Activated CD4-positive, CD25-positive, alpha-beta regulatory T cell treated with anti-CD3 and anti-CD28 coated beads, Interleukin-2, amount 50 U/mL, for 24 hours (primary cell): ENCODE results near the gene HPSE2.

Experiments used
- ATAC-seq, 2 donors: fragments of 150-1000 bp; cut with Tn5 transposase; one replicate each; pipeline ENCODE4 v1.10.0; 2021; ENCODE audit warnings: mild to moderate bottlenecking in 1 of 2, moderate library complexity in 1 of 2

The HPSE2 gene

DNA sequence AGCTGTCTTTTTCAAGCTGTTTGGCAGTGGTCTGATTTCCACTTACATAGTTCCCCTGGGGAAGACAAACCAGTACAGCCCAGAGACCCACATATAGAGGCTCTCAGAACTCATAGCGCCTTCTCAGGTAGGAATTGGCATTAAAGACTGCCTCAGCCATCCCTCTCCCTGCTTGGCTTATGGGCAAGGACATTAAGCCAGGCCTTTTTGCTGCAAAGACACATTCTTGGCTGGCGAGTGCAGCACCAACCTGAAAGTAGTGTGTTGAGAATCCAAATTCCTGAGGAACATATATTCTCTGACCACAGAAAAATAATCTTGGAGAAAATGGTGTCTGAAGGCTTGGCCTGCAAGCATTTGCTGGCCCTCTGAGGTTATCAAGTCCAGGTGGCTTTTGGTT, 749.7 kb downstream of the HPSE2 start:
- ATAC-seq = no peak

DNA sequence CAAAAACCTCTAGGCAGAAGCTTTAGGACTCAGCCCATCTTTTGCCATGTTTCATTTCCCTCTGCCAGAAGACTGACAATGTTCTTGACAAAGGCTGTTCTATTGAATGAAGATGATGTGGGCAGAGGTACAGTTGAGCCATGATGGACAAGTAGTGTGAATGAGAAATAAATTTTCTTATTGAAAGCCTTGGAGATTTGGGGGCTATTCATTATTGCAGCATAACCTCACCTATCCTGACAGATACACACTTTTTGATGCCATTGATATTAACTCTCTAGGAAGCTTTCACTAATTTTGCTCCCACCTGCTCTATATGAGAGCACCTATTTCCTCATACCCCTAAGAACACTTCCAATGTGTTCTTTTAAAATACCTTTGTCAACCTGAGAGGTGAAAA, 752.0 kb downstream of the HPSE2 start:
- ATAC-seq = no peak

DNA sequence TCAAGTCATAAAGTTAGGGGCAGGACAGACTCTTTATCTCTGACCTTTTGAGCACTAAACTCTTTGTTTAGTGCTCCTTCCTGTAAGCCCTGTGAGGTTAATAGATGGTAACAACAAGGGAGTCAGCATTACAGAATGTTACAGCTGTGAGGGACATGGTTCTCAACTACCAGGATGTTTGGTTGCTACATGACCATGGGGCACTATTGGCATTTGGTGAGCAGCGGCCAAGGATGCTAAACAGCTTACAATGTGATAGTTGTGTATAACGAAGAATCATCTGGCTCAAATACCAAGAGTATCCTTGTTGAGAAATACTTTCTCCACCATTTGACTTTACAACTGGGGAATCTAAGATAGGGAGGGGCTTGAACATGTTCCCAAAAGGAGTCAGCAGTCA, 753.6 kb downstream of the HPSE2 start:
- no peak for ATAC-seq

DNA sequence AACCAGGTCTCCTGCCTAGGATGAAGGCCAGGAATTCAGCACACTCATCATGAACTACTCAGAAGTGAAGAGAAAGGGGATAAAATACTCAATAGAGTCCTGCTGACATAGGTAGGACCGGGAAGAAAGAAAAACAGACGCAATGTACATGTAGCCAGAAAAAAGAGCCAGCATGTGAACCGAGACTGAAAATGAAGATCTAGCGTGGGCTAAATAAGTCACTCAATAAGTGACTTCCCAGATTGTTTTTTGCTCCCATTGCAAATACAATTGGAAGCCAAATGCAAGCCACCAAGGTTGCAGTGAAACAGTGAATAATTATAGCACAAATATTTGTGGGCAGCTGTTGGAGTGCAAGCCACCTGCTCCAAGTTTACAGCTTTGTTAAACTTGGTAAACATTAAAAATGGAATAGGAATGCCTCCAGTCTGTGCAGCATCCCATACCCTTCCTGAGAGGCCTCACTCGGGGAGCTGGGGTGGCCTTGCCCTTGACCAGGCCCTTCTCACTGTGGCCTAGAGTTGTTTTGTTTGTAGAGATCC, 754.2 kb downstream of the HPSE2 start:
- no peak for ATAC-seq

DNA sequence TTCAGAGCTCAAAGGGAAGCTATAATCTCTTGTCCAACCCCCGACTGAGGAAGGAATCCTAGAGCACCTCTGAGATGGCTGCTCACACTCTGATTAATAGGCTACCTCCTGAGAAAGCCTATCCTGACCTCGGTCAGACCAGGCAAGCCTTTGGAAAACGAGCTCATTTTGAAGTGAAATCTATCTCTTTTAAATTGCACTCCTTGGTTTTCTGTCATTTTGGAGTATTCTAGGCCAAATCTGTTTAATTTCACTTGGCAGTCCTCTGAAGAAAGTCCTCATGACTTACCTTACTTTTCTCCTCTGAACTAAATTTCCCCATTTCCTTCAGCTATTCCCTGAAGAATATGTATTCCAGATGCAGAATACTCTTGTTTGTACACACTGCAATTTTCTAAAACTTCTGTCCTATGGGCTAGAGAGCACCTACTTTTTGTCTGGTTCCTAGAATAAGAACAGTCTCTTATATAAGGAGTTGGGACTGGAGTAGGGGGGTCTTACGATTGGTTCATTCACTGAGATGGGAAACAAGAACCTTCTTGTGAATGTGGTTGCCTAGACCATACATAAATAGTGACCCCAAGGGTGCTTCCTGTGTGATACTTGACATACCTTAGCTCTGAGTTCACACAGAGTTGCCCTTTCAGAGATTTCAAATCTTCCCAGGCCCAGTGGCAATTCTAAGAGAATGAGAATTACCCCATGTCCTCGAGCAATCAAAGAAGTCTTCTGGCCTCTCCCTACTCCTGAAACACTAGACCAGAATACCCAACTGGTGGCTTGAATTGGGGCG, 757.0 kb downstream of the HPSE2 start:
- ATAC-seq = no peak

DNA sequence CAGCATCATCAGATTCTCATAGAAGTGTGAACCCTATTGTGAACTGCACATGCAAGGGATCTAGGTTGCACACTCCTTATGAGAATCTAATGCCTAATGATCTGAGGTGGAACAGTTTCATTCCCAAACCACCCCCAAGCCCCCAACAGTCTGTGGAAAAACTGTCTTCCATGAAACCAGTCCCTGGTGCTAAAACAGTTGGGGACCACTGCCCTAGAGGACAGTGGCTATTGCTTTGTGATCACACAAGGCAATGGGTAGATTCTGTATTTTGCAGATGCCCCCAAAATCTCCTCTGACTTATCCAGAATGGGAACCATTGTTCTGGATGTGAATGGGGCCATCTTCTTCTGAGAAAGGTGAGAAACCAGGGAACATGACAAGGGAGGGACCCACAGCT, 757.8 kb downstream of the HPSE2 start:
- no peak for ATAC-seq

DNA sequence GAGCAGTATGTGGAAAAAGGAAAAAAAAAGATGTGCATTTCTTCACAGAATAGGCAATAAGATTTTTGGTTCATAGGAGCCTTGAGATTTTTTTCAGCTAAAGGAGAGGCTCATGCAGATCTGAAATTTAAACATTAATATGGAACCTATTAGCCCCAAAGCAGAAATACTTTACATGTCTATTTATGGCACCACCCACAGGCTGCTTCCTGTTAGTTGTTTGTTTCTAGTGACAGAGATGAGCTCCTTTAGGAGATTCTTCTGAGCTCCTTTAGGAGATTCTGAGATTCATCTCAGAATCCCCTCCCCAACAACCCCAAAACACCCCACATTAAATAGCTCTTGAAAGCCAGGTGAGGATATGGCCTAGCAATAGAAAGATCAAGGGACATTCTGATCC, 761.0 kb downstream of the HPSE2 start:
- ATAC-seq = no peak

DNA sequence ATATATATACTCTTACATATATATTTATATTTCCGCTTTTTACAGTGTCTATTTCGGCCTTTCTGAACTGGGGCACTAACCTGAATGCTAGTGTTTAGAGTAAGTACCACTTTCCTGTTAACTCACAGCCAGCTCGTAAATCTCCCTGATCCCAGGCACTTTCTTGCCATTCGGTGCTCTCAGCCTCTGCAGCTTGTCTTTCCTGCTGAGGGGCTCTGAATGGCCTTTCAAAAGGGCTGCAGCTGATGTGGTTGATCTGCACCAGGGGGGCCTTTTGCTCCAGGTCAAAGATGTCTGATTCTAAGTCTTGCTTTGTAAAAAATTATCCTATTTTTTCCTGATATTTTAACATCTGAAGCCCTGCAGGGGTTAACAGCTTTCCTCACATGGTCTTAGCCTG, 763.5 kb downstream of the HPSE2 start:
- no peak for ATAC-seq

DNA sequence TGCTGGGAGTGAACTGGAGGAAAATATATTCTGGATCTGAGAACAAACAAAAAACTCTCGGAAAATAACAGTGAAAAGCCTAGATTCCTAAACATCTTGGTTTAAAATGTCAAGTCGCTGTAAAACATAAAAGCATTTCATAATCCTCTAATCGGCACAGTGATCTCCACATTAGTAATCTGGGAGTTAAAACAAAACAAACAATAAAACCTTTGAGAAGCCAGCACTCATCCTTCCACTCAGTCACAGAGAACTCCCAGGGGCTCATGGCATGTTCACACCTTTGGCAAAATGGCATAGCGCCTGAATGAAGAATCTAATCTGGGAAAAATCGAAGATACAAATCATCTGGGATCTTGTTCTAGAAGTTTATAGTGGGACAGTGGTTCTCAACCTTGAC, 764.8 kb downstream of the HPSE2 start:
- ATAC-seq = no peak

DNA sequence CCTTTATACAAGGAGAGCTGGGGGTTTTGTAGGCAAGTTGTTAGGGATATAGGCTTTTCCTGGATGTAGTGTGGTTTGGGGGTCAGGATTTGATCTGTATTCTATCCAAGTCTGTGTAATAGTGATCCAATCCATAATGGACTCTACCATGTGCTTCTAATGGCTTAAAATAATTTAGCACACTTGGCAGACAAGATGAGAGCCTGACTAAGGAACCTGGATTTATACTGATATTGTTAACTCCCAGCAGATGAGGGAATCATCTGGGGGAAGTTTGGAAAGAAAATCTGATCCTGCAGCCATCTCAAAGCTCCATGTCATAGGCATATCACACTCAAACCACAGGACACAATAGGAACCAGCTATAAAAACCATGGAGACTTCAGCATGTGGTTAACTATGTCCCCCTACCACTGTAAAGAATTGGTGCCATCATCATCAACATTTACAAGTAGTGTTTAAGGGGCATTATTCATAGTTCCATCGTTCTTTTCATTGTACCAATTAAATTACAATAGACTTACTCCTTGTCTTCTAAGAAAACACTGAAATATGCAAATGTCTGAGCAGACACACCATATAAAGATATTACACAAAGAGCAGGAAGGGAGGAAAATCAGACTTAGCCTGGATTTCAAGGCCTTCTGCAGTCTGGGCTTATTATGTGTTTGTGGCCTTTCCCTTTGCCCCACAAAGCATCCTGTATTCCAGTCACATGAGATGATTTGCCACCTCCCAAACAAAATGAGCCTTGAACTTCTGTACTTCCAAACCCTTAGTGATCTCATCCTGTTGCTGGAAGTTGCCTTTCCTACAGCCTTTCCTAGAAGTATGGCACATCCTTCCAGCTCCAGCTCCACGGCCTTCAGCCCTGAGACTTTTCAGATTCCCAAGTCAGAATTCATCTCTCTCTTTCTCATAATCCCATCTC, 766.4 kb downstream of the HPSE2 start:
- ATAC-seq = no peak

DNA sequence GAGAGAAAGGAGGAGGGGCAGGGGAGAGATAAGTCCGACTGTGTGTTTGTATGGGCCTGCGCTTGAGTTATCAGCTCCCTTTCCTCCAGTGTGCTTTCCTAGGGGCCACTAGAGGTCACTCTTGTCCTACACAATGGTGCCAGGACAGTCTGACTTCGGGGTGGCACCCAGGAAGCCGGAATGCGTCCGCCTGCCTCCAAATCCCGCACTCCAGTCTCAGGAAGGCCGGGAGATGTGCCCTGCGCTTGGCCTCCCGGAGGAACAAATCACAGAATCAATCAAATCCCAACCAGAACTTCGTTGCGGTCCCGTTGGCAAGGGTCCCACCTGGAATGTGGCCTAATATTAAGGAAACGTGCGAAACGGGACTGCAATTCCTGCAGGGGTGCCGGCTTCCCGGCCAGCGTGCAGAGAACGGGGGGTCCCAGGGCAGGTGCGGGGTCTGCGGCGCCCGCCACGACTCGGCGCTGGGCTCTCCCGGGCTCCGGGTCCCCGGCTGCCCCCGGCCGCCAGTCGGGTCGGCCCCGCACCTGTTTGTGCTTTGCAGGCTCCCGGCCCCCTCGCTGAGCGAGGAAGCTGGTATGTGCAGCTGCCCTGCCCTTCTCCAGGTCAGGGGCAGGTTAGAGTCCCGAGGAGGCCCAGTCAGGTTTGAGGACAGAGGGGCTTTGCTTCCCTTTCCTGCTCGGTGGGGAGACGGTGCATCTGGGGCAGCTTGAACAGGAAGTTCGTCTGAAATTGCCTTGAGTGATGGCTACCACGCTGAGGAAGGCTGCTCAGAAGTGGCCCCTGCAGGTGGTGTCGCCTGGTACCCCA, 767.9 kb downstream of the HPSE2 start:
- peak; percentile 92 to 93 for ATAC-seq

DNA sequence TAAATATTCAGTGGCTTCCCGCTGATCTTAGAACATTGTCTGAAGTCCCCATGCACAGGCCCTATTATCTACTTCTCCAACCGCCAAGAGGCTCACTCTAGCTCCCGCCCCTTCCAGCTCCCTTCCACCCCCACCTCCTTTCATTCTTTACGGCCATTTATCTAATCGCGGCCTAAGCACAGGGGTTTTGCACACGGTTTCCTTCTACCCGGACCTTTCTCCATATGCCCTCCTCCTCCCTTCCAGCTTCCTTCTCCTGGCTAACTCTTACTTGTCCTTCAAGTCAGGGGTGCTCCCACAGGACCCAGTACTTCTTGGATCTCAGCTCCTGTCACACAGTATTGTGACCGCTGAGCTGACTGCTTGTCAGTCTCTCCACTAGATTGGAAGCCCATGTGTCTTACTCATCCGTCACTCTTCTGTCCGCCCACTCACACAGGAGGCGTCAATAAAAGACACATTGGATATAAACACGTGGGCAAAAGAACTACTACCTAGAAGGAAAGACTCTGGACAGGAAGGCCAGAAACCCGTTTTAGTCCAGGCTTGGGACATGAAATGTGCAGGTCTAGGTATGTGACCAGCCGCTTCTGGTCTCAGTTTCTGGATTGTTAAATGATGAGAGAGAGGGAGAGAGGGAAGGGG, 768.7 kb downstream of the HPSE2 start:
- no peak for ATAC-seq

DNA sequence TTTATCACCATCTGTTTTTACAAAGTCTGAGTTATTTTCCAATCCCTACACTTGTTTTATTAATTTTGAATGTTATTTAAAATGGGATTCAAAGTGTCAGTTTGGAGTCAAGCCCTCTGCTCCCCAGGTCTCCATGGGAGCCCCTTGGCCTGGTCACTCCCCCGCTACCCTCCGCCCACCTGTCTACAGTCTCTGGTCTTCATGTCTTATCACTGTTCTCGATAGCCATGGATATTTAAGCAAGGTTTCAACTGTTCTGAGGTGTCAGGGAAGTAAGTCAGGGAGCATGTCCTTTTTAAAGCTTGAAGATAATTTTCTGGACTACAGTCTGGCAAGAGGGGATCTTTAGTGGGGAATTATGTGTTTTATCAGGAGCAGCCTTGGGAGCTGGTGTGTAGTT, 769.8 kb downstream of the HPSE2 start:
- ATAC-seq = no peak

DNA sequence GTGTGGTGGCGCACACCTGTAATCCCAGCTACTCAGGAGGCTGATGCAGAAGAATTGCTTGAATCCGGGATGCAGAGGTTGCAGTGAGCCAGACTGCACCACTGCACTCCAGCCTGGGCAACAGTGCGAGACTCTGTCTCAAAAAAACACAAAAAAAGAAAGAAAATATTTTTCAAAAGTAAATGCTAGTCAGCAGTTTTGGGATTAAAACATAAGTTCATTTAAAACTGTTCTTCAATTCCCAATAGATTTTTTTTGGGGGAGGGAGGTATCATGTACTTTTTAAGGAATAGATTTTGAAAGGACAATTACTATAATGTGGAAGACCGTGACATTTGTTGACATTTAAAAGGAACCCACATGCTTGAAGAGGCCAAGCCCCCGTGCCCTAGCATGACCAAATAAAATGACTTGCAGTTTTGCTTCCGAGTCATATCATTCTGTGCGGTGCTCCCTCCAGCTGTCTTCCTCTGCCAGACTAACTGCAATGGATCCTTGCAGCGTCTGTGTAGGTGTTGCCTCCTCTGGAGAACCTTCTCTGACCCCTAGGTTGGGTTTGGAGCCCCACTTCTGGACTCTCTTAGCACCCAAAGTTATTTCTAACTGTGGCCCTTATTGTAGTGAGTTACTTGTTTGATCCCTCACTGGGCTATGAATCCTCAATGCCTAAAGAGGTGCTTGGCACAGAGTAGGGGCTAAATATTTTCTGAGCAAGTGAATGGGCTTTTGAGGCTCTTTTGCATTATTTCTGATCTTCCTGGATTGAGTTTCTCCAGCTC, 771.5 kb downstream of the HPSE2 start:
- ATAC-seq = no peak

DNA sequence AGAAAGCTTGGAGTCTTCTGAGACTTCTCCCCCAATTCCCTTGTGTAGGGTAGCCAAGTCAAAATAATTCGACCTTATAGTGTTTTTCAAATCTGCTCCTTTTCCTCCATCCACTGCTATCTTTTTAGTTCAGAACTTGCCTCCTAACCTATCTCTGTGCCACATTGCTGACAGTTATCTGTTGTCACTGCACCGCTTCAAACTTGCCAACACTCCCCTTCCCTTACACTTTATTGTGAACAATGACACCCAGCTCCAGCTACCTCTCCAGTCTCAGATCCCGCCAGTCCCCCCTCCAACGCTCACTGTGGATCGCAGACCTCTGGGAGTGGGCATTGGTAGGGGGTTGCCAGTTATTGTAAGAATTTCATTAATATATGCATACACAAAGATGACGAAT, 772.6 kb downstream of the HPSE2 start:
- ATAC-seq = no peak

DNA sequence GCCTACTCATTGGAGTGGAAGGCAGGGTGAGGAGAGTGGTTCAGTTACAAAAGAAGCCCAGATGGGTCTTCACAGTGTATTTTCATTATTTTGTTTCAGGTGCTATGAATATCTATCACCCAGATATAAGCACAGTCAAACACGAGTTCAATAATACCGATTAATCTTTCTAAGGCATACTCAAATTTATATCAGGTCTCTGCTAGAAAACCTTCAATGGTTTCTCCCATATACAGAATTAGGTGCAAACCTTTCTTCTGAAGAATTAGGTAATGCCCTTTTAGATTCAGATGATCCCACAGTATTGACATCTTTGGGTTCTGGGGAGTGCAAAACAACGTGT, 774.2 kb downstream of the HPSE2 start:
- no peak for ATAC-seq

DNA sequence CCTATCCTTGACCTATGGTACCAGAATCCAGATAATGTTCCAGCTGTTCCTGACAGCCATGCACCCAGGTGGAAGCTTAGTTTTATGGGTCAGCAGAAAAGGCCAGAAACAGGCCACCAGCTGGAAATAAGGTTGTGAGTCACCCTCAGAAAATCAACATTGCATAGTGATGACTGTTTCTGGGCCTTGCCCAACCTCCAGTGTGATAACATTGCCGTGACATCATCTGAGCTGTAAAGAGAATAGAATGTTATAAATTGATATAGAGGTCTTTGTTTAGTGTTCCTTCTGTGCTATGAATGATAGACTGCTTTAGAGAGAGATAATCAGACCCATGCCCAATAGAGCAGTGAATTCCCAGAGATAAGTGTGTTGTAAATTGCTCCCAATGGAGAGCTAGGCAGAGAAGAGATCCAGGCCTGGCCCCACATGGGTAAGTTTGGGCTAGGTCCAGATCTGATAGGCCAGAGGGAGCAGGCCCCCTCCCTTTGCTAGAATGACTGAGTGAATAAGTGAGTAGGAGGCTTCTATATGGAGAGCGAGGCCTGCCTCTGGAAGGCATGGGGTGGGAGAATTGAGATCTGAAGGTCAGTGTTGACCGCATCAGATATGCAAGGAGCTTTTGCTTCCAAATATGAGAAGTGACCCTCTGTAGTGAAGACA, 774.7 kb downstream of the HPSE2 start:
- ATAC-seq = no peak

DNA sequence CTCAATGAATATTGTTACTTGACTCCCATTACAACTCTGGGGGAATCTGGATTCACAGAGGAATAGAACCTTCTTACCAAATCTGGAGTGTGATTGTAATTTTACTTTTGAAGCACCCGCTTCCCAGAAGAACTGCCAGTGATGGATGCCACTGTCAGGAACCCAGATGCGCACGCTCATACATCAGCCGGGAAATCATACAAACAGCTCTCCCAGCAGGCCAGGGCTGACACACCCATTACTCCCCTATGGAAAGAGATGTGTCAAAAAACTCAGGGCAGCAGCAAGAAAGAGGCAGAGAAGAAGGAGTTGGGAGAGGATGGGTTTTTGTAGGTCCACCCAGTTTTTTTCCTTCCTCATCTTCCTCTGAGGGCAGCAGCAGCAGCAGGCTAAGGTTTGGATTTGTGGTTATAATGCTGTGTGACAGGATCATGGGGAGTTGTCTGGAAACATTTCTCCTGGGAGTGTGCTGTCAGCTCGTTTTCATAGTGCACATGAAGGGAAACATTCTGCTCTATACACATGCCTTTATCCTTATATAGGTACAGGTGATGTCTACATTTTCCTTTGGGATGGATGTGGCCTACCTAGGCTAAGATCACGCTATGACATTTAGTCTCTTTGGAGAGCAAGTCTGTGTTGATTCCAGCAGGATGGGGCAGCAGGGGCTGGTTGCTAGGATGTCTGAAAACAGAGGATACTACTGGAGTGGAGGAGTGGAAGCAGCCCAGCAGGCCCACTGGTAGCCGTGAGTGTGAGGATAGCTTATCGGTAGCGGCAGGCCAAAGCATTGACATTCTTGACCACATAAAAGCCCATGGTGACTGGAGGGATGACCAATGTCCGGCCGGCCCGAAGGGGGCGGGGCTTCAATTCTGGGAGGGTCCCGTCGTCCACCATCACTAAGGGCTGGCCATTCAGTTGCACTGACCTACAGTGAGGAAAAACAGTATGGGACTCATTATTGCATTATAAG, 776.6 kb downstream of the HPSE2 start:
- ATAC-seq = no peak

DNA sequence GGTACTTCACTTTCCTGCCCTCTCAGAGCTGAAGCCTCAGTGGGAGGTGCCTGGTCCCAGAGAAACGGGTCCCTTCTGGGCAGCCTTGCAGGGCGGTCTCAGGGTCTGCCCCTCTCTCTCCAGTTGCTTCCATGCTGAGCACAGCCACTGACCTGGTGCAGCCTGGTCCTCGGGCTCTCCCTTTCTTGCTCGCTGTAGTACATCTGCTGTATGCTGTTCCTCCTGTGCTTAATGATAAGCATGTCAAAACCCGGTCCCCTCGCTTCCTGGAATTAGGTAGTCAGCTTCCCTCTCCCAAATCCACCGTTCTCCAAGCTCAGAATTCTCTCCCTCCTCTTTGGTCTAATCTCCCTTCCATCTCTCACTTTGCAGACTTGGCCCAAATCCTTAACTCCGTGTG, 777.9 kb downstream of the HPSE2 start:
- no peak for ATAC-seq
